Neural progenitor cell (in vitro differentiated cells): ENCODE data around the gene EXOSC5. TPM values are rescaled to one million over a fixed set of nuclear protein-coding genes. Genes with fewer than 3 reads are reported as not detected.
"Not testable (repeated sequence)": the region's sequence is repeated elsewhere in the genome, so short reads cannot be mapped to it uniquely, and the experiment has no call there.

ENCODE experiments used
- DNase-seq: peaks from one replicate; pipeline ENCODE4 v3.0.0-alpha.2; 2016; ENCODE audit warnings: low spot score
- H2AFZ ChIP-seq: fragments of 200-600 bp; sonication (generic); replicated peaks from 2 replicates; pipeline ENCODE4 v1.6.1; 2016; ENCODE audit warnings: antibody characterized with exemption
- H3F3A ChIP-seq: fragments of 200-600 bp; sonication (generic); 2 replicates; pipeline ENCODE4 v1.6.1; 2016; ENCODE audit warnings: antibody characterized with exemption, low read depth
- H3K27ac ChIP-seq: fragments of 200-600 bp; sonication (generic); 2 replicates; pipeline ENCODE4 v1.5.1; 2016; ENCODE audit warnings: mild to moderate bottlenecking
- H3K27me3 ChIP-seq: fragments of 200-600 bp; sonication (generic); 2 replicates; pipeline ENCODE4 v1.6.1; 2016; ENCODE audit warnings: mild to moderate bottlenecking, moderate library complexity
- H3K36me3 ChIP-seq: fragments of 200-600 bp; sonication (generic); 2 replicates; pipeline ENCODE4 v1.5.1; 2016
- H3K4me1 ChIP-seq: fragments of 200-600 bp; sonication (generic); 2 replicates; pipeline ENCODE4 v1.6.1; 2016; ENCODE audit warnings: mixed run types
- H3K4me2 ChIP-seq: fragments of 200-600 bp; sonication (generic); 2 replicates; pipeline ENCODE4 v1.6.1; 2016
- H3K4me3 ChIP-seq: fragments of 200-600 bp; sonication (generic); 2 replicates; pipeline ENCODE4 v1.5.1; 2016
- H3K79me2 ChIP-seq: fragments of 200-600 bp; sonication (generic); 2 replicates; pipeline ENCODE4 v1.6.1; 2016; ENCODE audit warnings: low read depth
- H3K9ac ChIP-seq: fragments of 200-600 bp; sonication (generic); 2 replicates; pipeline ENCODE4 v1.6.1; 2016
- H3K9me3 ChIP-seq: fragments of 200-600 bp; sonication (generic); 2 replicates; pipeline ENCODE4 v1.5.1; 2016; ENCODE audit warnings: low read depth
- H4K20me1 ChIP-seq: fragments of 200-600 bp; sonication (generic); 2 replicates; pipeline ENCODE4 v1.6.1; 2016; ENCODE audit warnings: low read depth
- H3K27ac Mint-ChIP-seq: 3 replicates; pipeline ENCODE4 v1.8.0; 2021; ENCODE audit warnings: mixed read lengths
- H3K27me3 Mint-ChIP-seq: 2 replicates; pipeline ENCODE4 v1.8.0; 2022; ENCODE audit warnings: low read depth, mild to moderate bottlenecking, inconsistent platforms, moderate library complexity, mixed read lengths; ENCODE audit not compliant: insufficient read depth
- H3K36me3 Mint-ChIP-seq: 3 replicates; pipeline ENCODE4 v1.8.0; 2021; ENCODE audit warnings: mixed read lengths
- H3K4me1 Mint-ChIP-seq: 3 replicates; pipeline ENCODE4 v1.8.0; 2021; ENCODE audit warnings: mixed read lengths
- H3K4me3 Mint-ChIP-seq: 3 replicates; pipeline ENCODE4 v1.8.0; 2021; ENCODE audit warnings: mild to moderate bottlenecking, moderate library complexity, mixed read lengths
- H3K9me3 Mint-ChIP-seq: 3 replicates; pipeline ENCODE4 v1.8.0; 2020; ENCODE audit warnings: mixed read lengths
- EZH2 ChIP-seq: fragments of 200-600 bp; sonication (generic); IDR thresholded peaks from 2 replicates; pipeline ENCODE4 v1.6.1; 2017; ENCODE audit warnings: antibody characterized with exemption, mild to moderate bottlenecking, moderate library complexity
- EZH2phosphoT487 ChIP-seq: fragments of 200-600 bp; sonication (generic); IDR thresholded peaks from 2 replicates; pipeline ENCODE4 v1.6.1; 2017; ENCODE audit warnings: antibody characterized with exemption
- total RNA-seq: library from RNA; depleted of rRNA; stranded (reverse); fragments of >200 nt; gene quantifications from 2 replicates; pipeline ENCODE4 v1.2.3, GENCODE V29; 2015; ENCODE audit warnings: low replicate concordance
- TF ChIP-seq, protein P1 (sequence below): fragments of 200-600 bp; sonication (generic); IDR thresholded peaks from 2 replicates; pipeline ENCODE4 v1.5.1; 2017; ENCODE audit warnings: antibody characterized with exemption, mild to moderate bottlenecking

EXOSC5 gene
- total RNA-seq, 1 donor from 2014 or later, result 10.3 TPM

GRCh38 chr19:41372501-41372900, 24.7 kb downstream of the EXOSC5 start:
- H4K20me1 ChIP-seq, result no peaks in the 10 kb centered on the region
- no peak overlapping the region for H3K4me3 ChIP-seq
- Mint-ChIP-seq H3K4me3 (no peak overlapping the region), H3K36me3 (peaks cover 2% of the 10 kb centered on the region), H3K27ac (no peak overlapping the region), H3K4me1 (peaks cover 10% of the 10 kb centered on the region), H3K9me3 (no peaks in the 10 kb centered on the region), H3K27me3 (peaks cover 6% of the 10 kb centered on the region)
- no peaks in the 10 kb centered on the region for H3K27me3 ChIP-seq
- TF ChIP-seq, protein P1, sequence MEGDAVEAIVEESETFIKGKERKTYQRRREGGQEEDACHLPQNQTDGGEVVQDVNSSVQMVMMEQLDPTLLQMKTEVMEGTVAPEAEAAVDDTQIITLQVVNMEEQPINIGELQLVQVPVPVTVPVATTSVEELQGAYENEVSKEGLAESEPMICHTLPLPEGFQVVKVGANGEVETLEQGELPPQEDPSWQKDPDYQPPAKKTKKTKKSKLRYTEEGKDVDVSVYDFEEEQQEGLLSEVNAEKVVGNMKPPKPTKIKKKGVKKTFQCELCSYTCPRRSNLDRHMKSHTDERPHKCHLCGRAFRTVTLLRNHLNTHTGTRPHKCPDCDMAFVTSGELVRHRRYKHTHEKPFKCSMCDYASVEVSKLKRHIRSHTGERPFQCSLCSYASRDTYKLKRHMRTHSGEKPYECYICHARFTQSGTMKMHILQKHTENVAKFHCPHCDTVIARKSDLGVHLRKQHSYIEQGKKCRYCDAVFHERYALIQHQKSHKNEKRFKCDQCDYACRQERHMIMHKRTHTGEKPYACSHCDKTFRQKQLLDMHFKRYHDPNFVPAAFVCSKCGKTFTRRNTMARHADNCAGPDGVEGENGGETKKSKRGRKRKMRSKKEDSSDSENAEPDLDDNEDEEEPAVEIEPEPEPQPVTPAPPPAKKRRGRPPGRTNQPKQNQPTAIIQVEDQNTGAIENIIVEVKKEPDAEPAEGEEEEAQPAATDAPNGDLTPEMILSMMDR, result no peak
- TF ChIP-seq EZH2 (no peak), EZH2phosphoT487 (no peak)
- no peak for DNase-seq
- no peaks in the 10 kb centered on the region for H3K4me1 ChIP-seq
- no peaks in the 10 kb centered on the region for H3K36me3 ChIP-seq
- H3K4me2 ChIP-seq, result no peak overlapping the region
- no peak overlapping the region for H2AFZ ChIP-seq
- no peaks in the 10 kb centered on the region for H3F3A ChIP-seq
- no peaks in the 10 kb centered on the region for H3K79me2 ChIP-seq
- no peak overlapping the region for H3K9ac ChIP-seq
- H3K27ac ChIP-seq, result no peak overlapping the region
- no peaks in the 10 kb centered on the region for H3K9me3 ChIP-seq

- H2AFZ ChIP-seq, result no peak overlapping the region
- H3K36me3 Mint-ChIP-seq, result peaks cover 3% of the 10 kb centered on the region
Observed at GRCh38 chr19:41371541-41371940, 25.6 kb downstream of the EXOSC5 start.

DNA sequence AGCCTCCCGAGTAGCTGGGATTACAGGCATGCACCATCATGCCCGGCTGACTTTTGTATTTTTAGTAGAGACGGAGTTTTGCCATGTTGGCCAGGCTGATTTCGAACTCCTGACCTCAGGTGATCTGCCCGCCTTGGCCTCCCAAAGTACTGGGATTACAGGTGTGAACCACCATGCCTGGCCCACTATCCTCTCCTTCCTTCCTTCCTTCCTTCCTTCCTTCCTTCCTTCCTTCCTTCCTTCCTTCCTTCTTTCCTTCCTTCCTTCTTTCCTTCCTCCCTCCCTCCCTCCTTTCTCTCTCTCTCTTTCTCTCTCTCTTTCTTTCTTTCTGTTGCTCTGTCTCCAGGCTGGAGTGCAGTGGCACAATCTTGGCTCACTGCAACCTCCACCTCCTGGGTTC, 26.0 kb downstream of the EXOSC5 start:
- not testable (repeated sequence) for DNase-seq, H3K9me3 ChIP-seq, H3K27me3 ChIP-seq, H3K9me3 Mint-ChIP-seq, H3K4me2 ChIP-seq, H3K4me3 Mint-ChIP-seq, H3K36me3 Mint-ChIP-seq, H4K20me1 ChIP-seq, H3K79me2 ChIP-seq, H3K27ac ChIP-seq, H3K36me3 ChIP-seq, H3K4me1 Mint-ChIP-seq, H3F3A ChIP-seq, H3K4me3 ChIP-seq, H3K27me3 Mint-ChIP-seq, H3K9ac ChIP-seq, H3K4me1 ChIP-seq, H2AFZ ChIP-seq, H3K27ac Mint-ChIP-seq

More at GRCh38 chr19:41371541-41371940, 25.6 kb downstream of the EXOSC5 start:
- peaks cover 6% of the 10 kb centered on the region for H3K27me3 Mint-ChIP-seq
- H3K9me3 Mint-ChIP-seq, result no peaks in the 10 kb centered on the region
- Histone ChIP-seq H3K36me3 (no peaks in the 10 kb centered on the region), H3K79me2 (peaks cover 2% of the 10 kb centered on the region), H4K20me1 (no peaks in the 10 kb centered on the region), H3K4me2 (no peak overlapping the region), H3F3A (no peaks in the 10 kb centered on the region), H3K9ac (no peak overlapping the region), H3K27ac (no peak overlapping the region), H3K9me3 (no peaks in the 10 kb centered on the region), H3K4me1 (no peaks in the 10 kb centered on the region), H3K27me3 (no peaks in the 10 kb centered on the region), H3K4me3 (no peak overlapping the region)
- DNase-seq, result no peak
- H3K4me3 Mint-ChIP-seq, result no peak overlapping the region
- H3K27ac Mint-ChIP-seq, result no peak overlapping the region
- TF ChIP-seq EZH2 (no peak), EZH2phosphoT487 (no peak)
- TF ChIP-seq, protein P1, result no peak
- peaks cover 4% of the 10 kb centered on the region for H3K4me1 Mint-ChIP-seq

GRCh38 chr19:41369769-41370168, 27.4 kb downstream of the EXOSC5 start:
- Mint-ChIP-seq H3K36me3 (peaks cover 5% of the 10 kb centered on the region), H3K27ac (no peak overlapping the region), H3K27me3 (peaks cover 3% of the 10 kb centered on the region), H3K9me3 (no peaks in the 10 kb centered on the region), H3K4me1 (peaks cover 5% of the 10 kb centered on the region), H3K4me3 (no peak overlapping the region)
- no peak overlapping the region for H3K4me2 ChIP-seq
- H3K27me3 ChIP-seq, result no peaks in the 10 kb centered on the region
- no peaks in the 10 kb centered on the region for H3K9me3 ChIP-seq
- no peak for DNase-seq
- no peak overlapping the region for H2AFZ ChIP-seq
- H3K4me3 ChIP-seq, result no peak overlapping the region
- H4K20me1 ChIP-seq, result no peaks in the 10 kb centered on the region
- H3F3A ChIP-seq, result no peaks in the 10 kb centered on the region
- H3K4me1 ChIP-seq, result no peaks in the 10 kb centered on the region
- H3K36me3 ChIP-seq, result no peaks in the 10 kb centered on the region
- H3K9ac ChIP-seq, result no peak overlapping the region
- TF ChIP-seq EZH2, result no peak
- TF ChIP-seq, protein P1, result no peak
- no peak for TF ChIP-seq EZH2phosphoT487
- H3K27ac ChIP-seq, result no peak overlapping the region
- H3K79me2 ChIP-seq, result peaks cover 19% of the 10 kb centered on the region
